Stimulated activated CD4-positive, alpha-beta T cell treated with anti-CD3 and anti-CD28 coated beads, Interleukin-1b, Interleukin-23, amount 100 ng/mL, for 1 hour (primary cell): ENCODE results near the gene SRMS.

Experiments used
- DNase-seq, 2 donors: peaks; one replicate each; pipeline ENCODE4 v3.0.0-alpha.2; 2020; ENCODE audit warnings: low read depth in 2 of 2

The SRMS gene

GRCh38 chr20:63538204-63539091 lies 9.1 kb downstream of the SRMS start:
- DNase-seq, result no peak

GRCh38 chr20:63537525-63538203 lies 9.9 kb downstream of the SRMS start:
- DNase-seq, result peak; percentile 79 to 89

GRCh38 chr20:63536997-63537524 lies 10.5 kb downstream of the SRMS start, which contains the start of gene PTK6:
Gene PTK6, minus strand, starts transcription at chr20:63537376. Its CDS starts 62 bp downstream, at chr20:63537314.
- no peak for DNase-seq

GRCh38 chr20:63536241-63536977 lies 11.1 kb downstream of the SRMS start:
- DNase-seq, result no peak

- DNase-seq, result no peak
These were observed 12.5 kb downstream of the SRMS start for GRCh38 chr20:63534831-63535651.

- DNase-seq, result no peak
These were observed 13.1 kb downstream of the SRMS start for GRCh38 chr20:63534427-63534830.

- DNase-seq, result no peak
These were observed 13.6 kb downstream of the SRMS start for GRCh38 chr20:63533871-63534393.

GRCh38 chr20:63533388-63533787 lies 14.2 kb downstream of the SRMS start:
- no peak for DNase-seq

- DNase-seq, result no peak
These were observed 15.0 kb downstream of the SRMS start for GRCh38 chr20:63532449-63532971.

GRCh38 chr20:63531686-63532448 lies 15.7 kb downstream of the SRMS start:
- DNase-seq, result no peak

- no peak for DNase-seq
These were observed 16.8 kb downstream of the SRMS start for GRCh38 chr20:63530788-63531160.

GRCh38 chr20:63529861-63530787 lies 17.4 kb downstream of the SRMS start:
- DNase-seq, result no peak

- DNase-seq, result no peak
These were observed 18.2 kb downstream of the SRMS start for GRCh38 chr20:63529180-63529860.

- DNase-seq, result no peak
These were observed 20.4 kb downstream of the SRMS start for GRCh38 chr20:63527184-63527583.

- no peak for DNase-seq
These were observed 21.6 kb downstream of the SRMS start for GRCh38 chr20:63525971-63526370.

GRCh38 chr20:63525185-63525584 lies 22.4 kb downstream of the SRMS start:
- DNase-seq, result no peak

- no peak for DNase-seq
These were observed 24.5 kb downstream of the SRMS start for GRCh38 chr20:63522981-63523611.
